ENCODE data around the gene FAM240A. TPM values are rescaled to one million over a fixed set of nuclear protein-coding genes. Genes with fewer than 3 reads are reported as not detected.
"Not testable (repeated sequence)": the region's sequence is repeated elsewhere in the genome, so short reads cannot be mapped to it uniquely, and the experiment has no call there.

FAM240A gene
- total and polyA plus RNA-seq, 2 experiments from 2014 or later: 0.18 TPM; not detected in 1

GRCh38 chr3:46585799-46586693 is 26.3 kb upstream of the FAM240A start (continued):
- no peak for TF ChIP-seq REST (IDR thresholded peaks at IDR 0.05; ENCODE audit: unreplicated experiment)
- TF ChIP-seq ETS1 (IDR thresholded peaks at IDR 0.05): no peak
- TF ChIP-seq JUNB (IDR thresholded peaks at IDR 0.05; ENCODE audit: unreplicated experiment): no peak
- TF ChIP-seq CREB1 (CRISPR knock-in tag; IDR thresholded peaks at IDR 0.05; ENCODE audit: low read depth): no peak
- no peak for TF ChIP-seq EZH2 (IDR thresholded peaks at IDR 0.05; ENCODE audit: low read depth, unreplicated experiment)
- peak; percentile 7 to 25; a peak in 2 of 4 replicates for TF ChIP-seq CTCF (conservative IDR thresholded peaks at IDR 0.05; ENCODE audit: low read depth in 2 of 2)

GRCh38 chr3:46586738-46587246 is 25.5 kb upstream of the FAM240A start:
- Mint-ChIP-seq H3K9me3 (peaks cover 93% of the 10 kb centered on the region), H3K4me1 (peaks cover 28% of the 10 kb centered on the region), H3K27me3 (ENCODE audit: insufficient read depth, low read depth, poor library complexity) (peaks cover 48% of the 10 kb centered on the region), H3K36me3 (ENCODE audit: low read depth) (peaks cover 100% of the 10 kb centered on the region), H3K27ac (peak overlapping the region; percentile 87), H3K4me3 (no peak overlapping the region; the same call in 2 of the 3 replicates)
- Histone ChIP-seq H2AFZ (no peak overlapping the region), H3K9me2 (ENCODE audit: insufficient read depth) (no peaks in the 10 kb centered on the region), H3K4me2 (no peak overlapping the region), H3K79me2 (replicated peaks; ENCODE audit: insufficient read depth) (no peaks in the 10 kb centered on the region; the same call in 1 of the 2 replicates), H4K20me1 (replicated peaks; ENCODE audit: insufficient read depth) (peaks cover 11% of the 10 kb centered on the region; the same call in 1 of the 2 replicates), H3K27ac (ENCODE audit: low read depth) (peak overlapping the region; percentile 58), H3K4me1 (ENCODE audit: insufficient read depth) (peaks cover 12% of the 10 kb centered on the region), H3K4me3 (no peak overlapping the region), H3K27me3 (ENCODE audit: insufficient read depth) (no peaks in the 10 kb centered on the region), H3F3A (replicated peaks; ENCODE audit: low read depth) (peaks cover 49% of the 10 kb centered on the region), H3K36me3 (ENCODE audit: insufficient read depth) (peaks cover 65% of the 10 kb centered on the region)
- DNase-seq (ENCODE audit: low spot score) (no peak), ATAC-seq (peak; percentile 73)
- TF ChIP-seq EZH2phosphoT487 (IDR thresholded peaks at IDR 0.05; ENCODE audit: unreplicated experiment) (no peak), ZNF114 (CRISPR knock-in tag; IDR thresholded peaks at IDR 0.05) (no peak), POLR2AphosphoS5 (IDR thresholded peaks at IDR 0.05; ENCODE audit: low read depth) (peak; percentile 84)

- not testable (repeated sequence) for H2AFZ ChIP-seq; H3K27ac Mint-ChIP-seq; H3K79me2 ChIP-seq (replicated peaks; ENCODE audit: insufficient read depth); DNase-seq (ENCODE audit: low spot score); H3K4me2 ChIP-seq; ATAC-seq; H3K27me3 ChIP-seq (ENCODE audit: insufficient read depth); H3K9me2 ChIP-seq (ENCODE audit: insufficient read depth); H3K4me3 ChIP-seq; H3K4me3 Mint-ChIP-seq
- Mint-ChIP-seq H3K36me3 (ENCODE audit: low read depth) (peaks cover 100% of the 10 kb centered on the region), H3K4me1 (peaks cover 24% of the 10 kb centered on the region), H3K9me3 (peaks cover 98% of the 10 kb centered on the region), H3K27me3 (ENCODE audit: insufficient read depth, low read depth, poor library complexity) (peaks cover 48% of the 10 kb centered on the region)
- Histone ChIP-seq H3K27ac (ENCODE audit: low read depth) (peak overlapping the region; percentile 55; the same call in 1 of the 2 replicates), H3K36me3 (ENCODE audit: insufficient read depth) (peaks cover 66% of the 10 kb centered on the region), H4K20me1 (replicated peaks; ENCODE audit: insufficient read depth) (peaks cover 10% of the 10 kb centered on the region; the same call in 1 of the 2 replicates), H3F3A (replicated peaks; ENCODE audit: low read depth) (peaks cover 46% of the 10 kb centered on the region), H3K4me1 (ENCODE audit: insufficient read depth) (peaks cover 10% of the 10 kb centered on the region)
Measured at GRCh38 chr3:46587268-46587667, 25.1 kb upstream of the FAM240A start.

All from GM23338 (cell line).